ENCODE data around the gene TM4SF18.
"Not testable (repeated sequence)": the region's sequence is repeated elsewhere in the genome, so short reads cannot be mapped to it uniquely, and the experiment has no call there.

DNA sequence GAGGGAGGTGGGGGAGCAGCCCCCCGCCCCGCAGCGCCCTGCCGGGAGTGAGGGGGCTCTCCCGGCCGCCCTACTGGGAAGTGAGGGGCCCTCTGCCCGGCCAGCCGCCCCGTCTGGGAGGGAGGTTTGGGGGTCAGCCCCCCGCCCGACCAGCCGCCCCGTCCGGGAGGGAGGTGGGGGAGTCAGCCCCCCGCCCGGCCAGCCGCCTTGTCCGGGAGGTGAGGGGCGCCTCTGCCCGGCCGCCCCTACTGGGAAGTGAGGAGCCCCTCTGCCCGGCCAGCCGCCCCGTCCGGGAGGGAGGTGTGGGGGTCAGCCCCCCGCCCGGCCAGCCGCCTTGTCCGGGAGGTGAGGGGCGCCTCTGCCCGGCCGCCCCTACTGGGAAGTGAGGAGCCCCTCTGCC lies 46.8 kb upstream of the TM4SF18 start:
- TF ChIP-seq, protein P1, sequence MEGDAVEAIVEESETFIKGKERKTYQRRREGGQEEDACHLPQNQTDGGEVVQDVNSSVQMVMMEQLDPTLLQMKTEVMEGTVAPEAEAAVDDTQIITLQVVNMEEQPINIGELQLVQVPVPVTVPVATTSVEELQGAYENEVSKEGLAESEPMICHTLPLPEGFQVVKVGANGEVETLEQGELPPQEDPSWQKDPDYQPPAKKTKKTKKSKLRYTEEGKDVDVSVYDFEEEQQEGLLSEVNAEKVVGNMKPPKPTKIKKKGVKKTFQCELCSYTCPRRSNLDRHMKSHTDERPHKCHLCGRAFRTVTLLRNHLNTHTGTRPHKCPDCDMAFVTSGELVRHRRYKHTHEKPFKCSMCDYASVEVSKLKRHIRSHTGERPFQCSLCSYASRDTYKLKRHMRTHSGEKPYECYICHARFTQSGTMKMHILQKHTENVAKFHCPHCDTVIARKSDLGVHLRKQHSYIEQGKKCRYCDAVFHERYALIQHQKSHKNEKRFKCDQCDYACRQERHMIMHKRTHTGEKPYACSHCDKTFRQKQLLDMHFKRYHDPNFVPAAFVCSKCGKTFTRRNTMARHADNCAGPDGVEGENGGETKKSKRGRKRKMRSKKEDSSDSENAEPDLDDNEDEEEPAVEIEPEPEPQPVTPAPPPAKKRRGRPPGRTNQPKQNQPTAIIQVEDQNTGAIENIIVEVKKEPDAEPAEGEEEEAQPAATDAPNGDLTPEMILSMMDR (IDR thresholded peaks at IDR 0.05; ENCODE audit: poor library complexity, severe bottlenecking), result not testable (repeated sequence)
- TF ChIP-seq SMC3 (conservative IDR thresholded peaks at IDR 0.05; ENCODE audit: poor library complexity); EZH2 (IDR thresholded peaks at IDR 0.05; ENCODE audit: borderline replicate concordance, insufficient read depth, low read length, poor library complexity, severe bottlenecking); RAD21 (conservative IDR thresholded peaks at IDR 0.05); POLR2AphosphoS5 (IDR thresholded peaks at IDR 0.05); MXI1 (conservative IDR thresholded peaks at IDR 0.05; ENCODE audit: poor library complexity, severe bottlenecking); EP300 (conservative IDR thresholded peaks at IDR 0.05; ENCODE audit: poor library complexity, severe bottlenecking); TAF1 (IDR thresholded peaks at IDR 0.05; ENCODE audit: low read depth): not testable (repeated sequence)
- TF ChIP-seq, protein P2, sequence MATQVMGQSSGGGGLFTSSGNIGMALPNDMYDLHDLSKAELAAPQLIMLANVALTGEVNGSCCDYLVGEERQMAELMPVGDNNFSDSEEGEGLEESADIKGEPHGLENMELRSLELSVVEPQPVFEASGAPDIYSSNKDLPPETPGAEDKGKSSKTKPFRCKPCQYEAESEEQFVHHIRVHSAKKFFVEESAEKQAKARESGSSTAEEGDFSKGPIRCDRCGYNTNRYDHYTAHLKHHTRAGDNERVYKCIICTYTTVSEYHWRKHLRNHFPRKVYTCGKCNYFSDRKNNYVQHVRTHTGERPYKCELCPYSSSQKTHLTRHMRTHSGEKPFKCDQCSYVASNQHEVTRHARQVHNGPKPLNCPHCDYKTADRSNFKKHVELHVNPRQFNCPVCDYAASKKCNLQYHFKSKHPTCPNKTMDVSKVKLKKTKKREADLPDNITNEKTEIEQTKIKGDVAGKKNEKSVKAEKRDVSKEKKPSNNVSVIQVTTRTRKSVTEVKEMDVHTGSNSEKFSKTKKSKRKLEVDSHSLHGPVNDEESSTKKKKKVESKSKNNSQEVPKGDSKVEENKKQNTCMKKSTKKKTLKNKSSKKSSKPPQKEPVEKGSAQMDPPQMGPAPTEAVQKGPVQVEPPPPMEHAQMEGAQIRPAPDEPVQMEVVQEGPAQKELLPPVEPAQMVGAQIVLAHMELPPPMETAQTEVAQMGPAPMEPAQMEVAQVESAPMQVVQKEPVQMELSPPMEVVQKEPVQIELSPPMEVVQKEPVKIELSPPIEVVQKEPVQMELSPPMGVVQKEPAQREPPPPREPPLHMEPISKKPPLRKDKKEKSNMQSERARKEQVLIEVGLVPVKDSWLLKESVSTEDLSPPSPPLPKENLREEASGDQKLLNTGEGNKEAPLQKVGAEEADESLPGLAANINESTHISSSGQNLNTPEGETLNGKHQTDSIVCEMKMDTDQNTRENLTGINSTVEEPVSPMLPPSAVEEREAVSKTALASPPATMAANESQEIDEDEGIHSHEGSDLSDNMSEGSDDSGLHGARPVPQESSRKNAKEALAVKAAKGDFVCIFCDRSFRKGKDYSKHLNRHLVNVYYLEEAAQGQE (IDR thresholded peaks at IDR 0.05; ENCODE audit: borderline replicate concordance), result not testable (repeated sequence)
